HepG2 (cell line): Measurements from ENCODE around the gene CPM. TPM values are rescaled to one million over a fixed set of nuclear protein-coding genes. Genes with fewer than 3 reads are reported as not detected.
A peak's percentile ranks its signal among the peaks of the same experiment; 100 is the strongest.

Experiments used
- AHDC1 ChIP-seq: sonication (generic); formaldehyde crosslinking; IDR thresholded peaks from 2 replicates; pipeline ENCODE4 v1.5.1; 2020; ENCODE audit warnings: mild to moderate bottlenecking, missing genetic modification reagents, borderline replicate concordance
- EP300 ChIP-seq, 3 experiments: sonication (generic) in 1 of 3; formaldehyde crosslinking in 1 of 3; IDR thresholded peaks; 2 replicates each; pipeline versions ENCODE4 v1.5.1 to v1.6.1; 2011 to 2020; ENCODE audit warnings: low read depth in 2 of 3, low read length in 2 of 3, borderline replicate concordance in 1 of 3, improper control_type of control experiment in 1 of 3, mild to moderate bottlenecking in 1 of 3, missing genetic modification reagents in 1 of 3, moderate library complexity in 1 of 3
- FIP1L1 ChIP-seq: fragments of 200-400 bp; formaldehyde crosslinking; IDR thresholded peaks from 2 replicates; pipeline ENCODE4 v1.6.1; 2018; ENCODE audit warnings: low read depth, mild to moderate bottlenecking, low read length, moderate library complexity, borderline replicate concordance; ENCODE audit not compliant: insufficient read depth
- GLMP ChIP-seq: sonication (generic); formaldehyde crosslinking; IDR thresholded peaks from 2 replicates; pipeline ENCODE4 v1.9.0; 2021; ENCODE audit warnings: missing genetic modification reagents, mild to moderate bottlenecking, borderline replicate concordance
- KMT2A ChIP-seq: sonication (generic); formaldehyde crosslinking; IDR thresholded peaks from 2 replicates; pipeline ENCODE4 v1.4.0; 2020; ENCODE audit warnings: missing genetic modification reagents
- NFIC ChIP-seq: IDR thresholded peaks from 2 replicates; pipeline ENCODE4 v1.6.1; 2012; ENCODE audit warnings: mild to moderate bottlenecking, low read length, inconsistent platforms
- NFKBIZ ChIP-seq: IDR thresholded peaks from 2 replicates; pipeline ENCODE4 v1.6.1; 2018; ENCODE audit warnings: missing genetic modification reagents, missing compliant biosample characterization
- PHF21A ChIP-seq: sonication (generic); formaldehyde crosslinking; IDR thresholded peaks from 2 replicates; pipeline ENCODE4 v1.5.0; 2020; ENCODE audit warnings: mild to moderate bottlenecking, missing genetic modification reagents
- RERE ChIP-seq: IDR thresholded peaks from 2 replicates; pipeline ENCODE4 v1.6.1; 2016; ENCODE audit warnings: low read depth, missing genetic modification reagents, missing compliant biosample characterization
- SAFB2 ChIP-seq: sonication (generic); formaldehyde crosslinking; IDR thresholded peaks from 2 replicates; pipeline ENCODE4 v1.5.1; 2020; ENCODE audit warnings: missing genetic modification reagents, low read depth, mild to moderate bottlenecking, borderline replicate concordance
- SIN3B ChIP-seq: fragments of 150-350 bp; IDR thresholded peaks from 2 replicates; pipeline ENCODE4 v1.6.1; 2014; ENCODE audit warnings: low read length
- SMAD9 ChIP-seq: sonication (generic); formaldehyde crosslinking; IDR thresholded peaks from 2 replicates; pipeline ENCODE4 v1.5.1; 2020; ENCODE audit warnings: mild to moderate bottlenecking, missing genetic modification reagents
- SMARCC2 ChIP-seq: fragments of 450-650 bp; IDR thresholded peaks from 2 replicates; pipeline ENCODE4 v1.6.1; 2017; ENCODE audit warnings: antibody characterized with exemption, mild to moderate bottlenecking
- YEATS4 ChIP-seq: sonication (generic); formaldehyde crosslinking; IDR thresholded peaks from 2 replicates; pipeline ENCODE4 v1.4.0; 2020; ENCODE audit warnings: missing genetic modification reagents, borderline replicate concordance
- ZBTB20 ChIP-seq: sonication (generic); formaldehyde crosslinking; IDR thresholded peaks from 2 replicates; pipeline ENCODE4 v1.8.1; 2023; ENCODE audit warnings: missing genetic modification reagents, low read depth, mild to moderate bottlenecking, borderline replicate concordance
- ZFP36L1 ChIP-seq: sonication (generic); formaldehyde crosslinking; IDR thresholded peaks from 2 replicates; pipeline ENCODE4 v1.8.0; 2022; ENCODE audit warnings: mild to moderate bottlenecking, missing genetic modification reagents, moderate library complexity
- ZNF180 ChIP-seq: sonication (generic); formaldehyde crosslinking; IDR thresholded peaks from 2 replicates; pipeline ENCODE4 v1.4.0; 2020; ENCODE audit warnings: low read depth, missing genetic modification reagents, borderline replicate concordance
- ZNF354B ChIP-seq: sonication (generic); formaldehyde crosslinking; IDR thresholded peaks from 2 replicates; pipeline ENCODE4 v1.8.0; 2022; ENCODE audit warnings: mild to moderate bottlenecking, missing genetic modification reagents
- polyA plus RNA-seq, 8 experiments: library from polyadenylated mRNA; depleted of rRNA in 3 of 8; stranded (reverse) in 7 of 8; unstranded in 1 of 8; fragments of >200 nt; fragmentation: Illumina TruSeq in 4 of 8; extraction: Trizol in 4 of 8; gene quantifications; 2 replicates each; pipeline versions ENCODE4 v1.2.1 to v1.2.3, GENCODE V29; 2011 to 2016; ENCODE audit warnings: low read depth in 4 of 8, missing spikeins in 1 of 8, mixed read lengths in 1 of 8; ENCODE audit not compliant: insufficient read depth in 1 of 8
- total RNA-seq, 5 experiments: library from RNA; depleted of rRNA; stranded (reverse); fragments of >200 nt; fragmentation: Illumina TruSeq; extraction: Trizol; gene quantifications; 2 replicates each; pipeline ENCODE4 v1.2.3, GENCODE V29; 2016; ENCODE audit warnings: low read depth in 1 of 5

Gene CPM
- total and polyA plus RNA-seq, 2 of the 13 experiments (the other 11 are each of a cell fraction or from before 2014, with no cell fraction given) = not detected

GRCh38 chr12:68850390-68850789, 82.6 kb downstream of the CPM start (continued):
- TF ChIP-seq ZNF354B (CRISPR knock-in tag) (no peak), PHF21A (CRISPR knock-in tag) (peak; percentile 23; the same call in 1 of the 2 replicates), NFKBIZ (CRISPR knock-in tag) (no peak), GLMP (CRISPR knock-in tag) (no peak), EP300 (IDR thresholded peaks at IDR 0.05; ENCODE audit: low read depth in 2 of 2, low read length in 2 of 2) (peak in 1 of 2 experiments; percentile 31; a peak in 1 of 4 replicates), EP300 (CRISPR knock-in tag; IDR thresholded peaks at IDR 0.05; ENCODE audit: borderline replicate concordance) (no peak), SMARCC2 (no peak), SMAD9 (CRISPR knock-in tag) (no peak), ZFP36L1 (no peak), FIP1L1 (no peak), AHDC1 (CRISPR knock-in tag) (peak; percentile 58; the same call in 1 of the 2 replicates), SAFB2 (no peak), NFIC (peak; percentile 45; the same call in 1 of the 2 replicates), RERE (CRISPR knock-in tag) (no peak), ZBTB20 (no peak), KMT2A (CRISPR knock-in tag) (no peak), ZNF180 (no peak), YEATS4 (CRISPR knock-in tag) (no peak), SIN3B (no peak)
